Sigmoid colon (tissue), 7 donors: ENCODE results near the gene CNNM2. TPM values are rescaled to one million over a fixed set of nuclear protein-coding genes. Genes with fewer than 3 reads are reported as not detected.

Experiments
- DNase-seq: peaks from one replicate; pipeline ENCODE4 v3.0.0-alpha.2; 2019
- H3K27ac ChIP-seq, 4 donors: fragments of 200-600 bp; sonication (generic); one replicate each; pipeline ENCODE4 v1.5.1; 2016 to 2019; ENCODE audit warnings: mild to moderate bottlenecking in 1 of 4
- H3K27me3 ChIP-seq, 3 donors: fragments of 200-600 bp; sonication (generic); one replicate each; pipeline ENCODE4 v1.5.1; 2019; ENCODE audit warnings: mild to moderate bottlenecking in 1 of 3
- H3K36me3 ChIP-seq, 4 donors: fragments of 200-600 bp; sonication (generic); one replicate each; pipeline ENCODE4 v1.5.1; 2016 to 2019
- H3K4me1 ChIP-seq, 4 donors: fragments of 200-600 bp; sonication (generic); one replicate each; pipeline ENCODE4 v1.5.1; 2017 to 2019
- H3K4me3 ChIP-seq, 4 donors: fragments of 200-600 bp; sonication (generic); one replicate each; pipeline ENCODE4 v1.5.1; 2017 to 2019; ENCODE audit warnings: mild to moderate bottlenecking in 2 of 4, moderate library complexity in 1 of 4
- H3K9me3 ChIP-seq, 4 donors: fragments of 200-600 bp in 3 of 4; sonication (generic) in 3 of 4; one replicate each; pipeline versions ENCODE4 v1.5.1 to v1.6.1; 2013 to 2019
- EP300 ChIP-seq, 4 donors: sonication (generic); formaldehyde crosslinking; IDR thresholded peaks; one replicate each; pipeline ENCODE4 v1.6.1; 2017; ENCODE audit warnings: antibody characterized with exemption in 4 of 4
- POLR2A ChIP-seq, 2 donors: fragments of 450-650 bp; IDR thresholded peaks; one replicate each; pipeline ENCODE4 v1.6.1; 2016; ENCODE audit warnings: antibody characterized with exemption in 2 of 2, mild to moderate bottlenecking in 2 of 2, moderate library complexity in 2 of 2
- POLR2AphosphoS5 ChIP-seq, 4 donors: sonication (generic); formaldehyde crosslinking; IDR thresholded peaks; one replicate each; pipeline ENCODE4 v1.6.1; 2017; ENCODE audit warnings: antibody characterized with exemption in 4 of 4
- WGBS, 2 donors: extraction: QIAGEN DNeasy Blood & Tissue Kit; methylation state at CpG; one replicate each; pipeline ENCODE4 v1.1.7; 2013; 5-methylcytosine and 5-hydroxymethylcytosine counted together
- intact Hi-C: fragments of 100-400 bp; cut with DNase I; formaldehyde crosslinking; loops from one replicate; pipeline ENCODE4 v1.15.1; 2023
- polyA plus RNA-seq, 3 donors: library from polyadenylated mRNA; stranded (reverse); fragments of 200-250 nt; gene quantifications; one replicate each; pipeline ENCODE4 v1.2.3, GENCODE V29; 2013
- total RNA-seq, 4 donors: library from RNA; depleted of rRNA; stranded (reverse); fragments of >200 nt; gene quantifications; one replicate each; pipeline ENCODE4 v1.1.0, GENCODE V29; 2016
- TF ChIP-seq, protein P1 (sequence below), 4 experiments: fragments of 450-650 bp in 3 of 4; fragments of 200-600 bp in 1 of 4; IDR thresholded peaks; one replicate each; pipeline ENCODE4 v1.5.1; 2016 to 2019; ENCODE audit warnings: antibody characterized with exemption in 4 of 4, mild to moderate bottlenecking in 3 of 4, moderate library complexity in 2 of 4
- donor health status: healthy with polysubstance abuse.
- donor health status: Bipolar disorder and iron deficiency.
- donor health status: healthy.

Gene CNNM2
- total and polyA plus RNA-seq, 7 donors = 2.4 to 11.1 (median 5.8) TPM

GRCh38 chr10:103045961-103046360 is 127.9 kb downstream of the CNNM2 start:
- Histone ChIP-seq H3K4me1 (peaks cover 0 to 30% (median 20%) of the 10 kb centered on the region in 4 donors), H3K27me3 (no peaks in the 10 kb centered on the region), H3K27ac (peak overlapping the region in 2 of 4 donors; percentile 50 to 65), H3K9me3 (no peaks in the 10 kb centered on the region), H3K36me3 (no peaks in the 10 kb centered on the region), H3K4me3 (no peak overlapping the region)
- intact Hi-C loops = no loop called here
- no peak for TF ChIP-seq POLR2AphosphoS5 (IDR thresholded peaks at IDR 0.05)
- TF ChIP-seq, protein P1, sequence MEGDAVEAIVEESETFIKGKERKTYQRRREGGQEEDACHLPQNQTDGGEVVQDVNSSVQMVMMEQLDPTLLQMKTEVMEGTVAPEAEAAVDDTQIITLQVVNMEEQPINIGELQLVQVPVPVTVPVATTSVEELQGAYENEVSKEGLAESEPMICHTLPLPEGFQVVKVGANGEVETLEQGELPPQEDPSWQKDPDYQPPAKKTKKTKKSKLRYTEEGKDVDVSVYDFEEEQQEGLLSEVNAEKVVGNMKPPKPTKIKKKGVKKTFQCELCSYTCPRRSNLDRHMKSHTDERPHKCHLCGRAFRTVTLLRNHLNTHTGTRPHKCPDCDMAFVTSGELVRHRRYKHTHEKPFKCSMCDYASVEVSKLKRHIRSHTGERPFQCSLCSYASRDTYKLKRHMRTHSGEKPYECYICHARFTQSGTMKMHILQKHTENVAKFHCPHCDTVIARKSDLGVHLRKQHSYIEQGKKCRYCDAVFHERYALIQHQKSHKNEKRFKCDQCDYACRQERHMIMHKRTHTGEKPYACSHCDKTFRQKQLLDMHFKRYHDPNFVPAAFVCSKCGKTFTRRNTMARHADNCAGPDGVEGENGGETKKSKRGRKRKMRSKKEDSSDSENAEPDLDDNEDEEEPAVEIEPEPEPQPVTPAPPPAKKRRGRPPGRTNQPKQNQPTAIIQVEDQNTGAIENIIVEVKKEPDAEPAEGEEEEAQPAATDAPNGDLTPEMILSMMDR (IDR thresholded peaks at IDR 0.05) = no peak
- no peak for TF ChIP-seq POLR2A (IDR thresholded peaks at IDR 0.05)
- no peak for TF ChIP-seq EP300 (IDR thresholded peaks at IDR 0.05)
- no peak for DNase-seq
- WGBS, 2 donors = 93 to 97% methylated on average over 3 of the region's 3 CpGs

DNA sequence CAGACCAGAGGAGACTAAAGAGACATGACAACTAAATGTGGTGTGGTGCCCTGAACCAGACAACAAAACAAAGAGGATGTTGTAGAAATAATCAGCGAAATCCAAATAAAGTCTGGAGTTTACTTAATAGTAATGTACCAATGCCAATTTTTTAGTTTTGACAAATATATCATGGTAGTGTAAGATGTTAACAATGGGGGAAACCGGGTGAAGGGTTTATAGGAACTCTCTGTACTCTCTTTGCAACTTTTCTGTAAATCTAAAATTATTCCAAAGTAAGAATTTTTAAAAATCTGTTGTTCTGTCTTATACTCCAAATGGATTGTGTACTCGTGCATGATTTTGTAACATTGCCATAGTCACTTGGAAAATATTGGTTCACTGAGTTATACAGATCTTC is 129.3 kb downstream of the CNNM2 start:
- Histone ChIP-seq H3K27ac (no peak overlapping the region), H3K9me3 (no peaks in the 10 kb centered on the region), H3K27me3 (no peaks in the 10 kb centered on the region), H3K4me3 (no peak overlapping the region), H3K4me1 (peaks cover 0 to 30% (median 19%) of the 10 kb centered on the region in 4 donors), H3K36me3 (no peaks in the 10 kb centered on the region)
- TF ChIP-seq, protein P1 (IDR thresholded peaks at IDR 0.05) = no peak
- TF ChIP-seq POLR2A (IDR thresholded peaks at IDR 0.05) (no peak), POLR2AphosphoS5 (IDR thresholded peaks at IDR 0.05) (no peak), EP300 (IDR thresholded peaks at IDR 0.05) (no peak)
- 95% methylated on average over 3 of the region's 3 CpGs for WGBS, 2 donors
- intact Hi-C loops = no loop called here
- no peak for DNase-seq

- TF ChIP-seq POLR2AphosphoS5 (IDR thresholded peaks at IDR 0.05) (no peak), EP300 (IDR thresholded peaks at IDR 0.05) (no peak), POLR2A (IDR thresholded peaks at IDR 0.05) (no peak)
- TF ChIP-seq, protein P1 (IDR thresholded peaks at IDR 0.05) = no peak
- H3K27me3 ChIP-seq = no peaks in the 10 kb centered on the region
- H3K9me3 ChIP-seq = no peaks in the 10 kb centered on the region
- H3K36me3 ChIP-seq = no peaks in the 10 kb centered on the region
- 96 to 97% methylated on average over 6 of the region's 6 CpGs for WGBS, 2 donors
- H3K27ac ChIP-seq = no peak overlapping the region
- intact Hi-C loops = no loop called here
- DNase-seq = no peak
- H3K4me3 ChIP-seq = no peak overlapping the region
- peaks cover 0 to 30% (median 15%) of the 10 kb centered on the region in 4 donors for H3K4me1 ChIP-seq
These were observed 131.1 kb downstream of the CNNM2 start for GRCh38 chr10:103049237-103049636.

GRCh38 chr10:103053659-103054581 is 135.8 kb downstream of the CNNM2 start:
- intact Hi-C loops = loop anchor here (10.0 kb wide), 1 partner anchor 319 kb away; no protein-coding TSS in a partner anchor
- peak overlapping the region in 3 of 4 donors; percentile 34 to 58 (median 39) for H3K27ac ChIP-seq
- no peaks in the 10 kb centered on the region for H3K9me3 ChIP-seq
- DNase-seq = peak; percentile 82
- peaks cover 0 to 5% (median 0%) of the 10 kb centered on the region in 4 donors for H3K36me3 ChIP-seq
- no peaks in the 10 kb centered on the region for H3K27me3 ChIP-seq
- no peak for TF ChIP-seq EP300 (IDR thresholded peaks at IDR 0.05)
- TF ChIP-seq, protein P1 (IDR thresholded peaks at IDR 0.05) = no peak
- no peak for TF ChIP-seq POLR2AphosphoS5 (IDR thresholded peaks at IDR 0.05)
- TF ChIP-seq POLR2A (IDR thresholded peaks at IDR 0.05) = no peak
- 33 to 53% methylated on average over 20 of the region's 20 CpGs for WGBS, 2 donors
- peaks cover 0 to 12% (median 4%) of the 10 kb centered on the region in 4 donors for H3K4me1 ChIP-seq
- H3K4me3 ChIP-seq = peak overlapping the region in 3 of 4 donors; percentile 27 to 34 (median 31)
